GM12873 (cell line): ENCODE results near the gene PHF21B.

ENCODE experiments used
- TF ChIP-seq, protein P1 (sequence below): IDR thresholded peaks from 2 replicates; pipeline ENCODE4 v1.5.1; 2012; ENCODE audit warnings: low read depth, mild to moderate bottlenecking, moderate library complexity, low read length, control low read depth; ENCODE audit not compliant: insufficient read depth; ENCODE audit errors: missing control alignments

The PHF21B gene

DNA sequence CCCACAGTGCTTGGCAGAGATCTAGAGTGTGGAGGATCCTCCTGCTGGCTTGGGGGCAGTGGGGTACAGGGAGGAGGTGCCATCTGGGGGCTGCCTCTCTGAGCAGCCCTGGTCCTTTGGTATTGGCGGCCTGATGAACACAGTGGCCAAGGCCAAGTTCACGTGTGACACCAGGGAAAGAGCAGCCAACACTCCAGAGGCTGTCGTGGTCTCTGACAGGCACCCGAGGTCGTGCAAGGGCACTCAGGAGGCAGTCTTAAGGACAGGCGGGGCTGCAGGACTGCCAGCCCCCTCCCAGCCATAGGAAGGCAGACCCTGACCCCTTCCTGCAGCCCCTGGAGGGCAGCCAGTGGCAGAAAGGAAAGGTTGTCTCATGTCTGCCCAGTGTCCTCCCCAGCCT lies 30.7 kb downstream of the PHF21B start:
- TF ChIP-seq, protein P1, sequence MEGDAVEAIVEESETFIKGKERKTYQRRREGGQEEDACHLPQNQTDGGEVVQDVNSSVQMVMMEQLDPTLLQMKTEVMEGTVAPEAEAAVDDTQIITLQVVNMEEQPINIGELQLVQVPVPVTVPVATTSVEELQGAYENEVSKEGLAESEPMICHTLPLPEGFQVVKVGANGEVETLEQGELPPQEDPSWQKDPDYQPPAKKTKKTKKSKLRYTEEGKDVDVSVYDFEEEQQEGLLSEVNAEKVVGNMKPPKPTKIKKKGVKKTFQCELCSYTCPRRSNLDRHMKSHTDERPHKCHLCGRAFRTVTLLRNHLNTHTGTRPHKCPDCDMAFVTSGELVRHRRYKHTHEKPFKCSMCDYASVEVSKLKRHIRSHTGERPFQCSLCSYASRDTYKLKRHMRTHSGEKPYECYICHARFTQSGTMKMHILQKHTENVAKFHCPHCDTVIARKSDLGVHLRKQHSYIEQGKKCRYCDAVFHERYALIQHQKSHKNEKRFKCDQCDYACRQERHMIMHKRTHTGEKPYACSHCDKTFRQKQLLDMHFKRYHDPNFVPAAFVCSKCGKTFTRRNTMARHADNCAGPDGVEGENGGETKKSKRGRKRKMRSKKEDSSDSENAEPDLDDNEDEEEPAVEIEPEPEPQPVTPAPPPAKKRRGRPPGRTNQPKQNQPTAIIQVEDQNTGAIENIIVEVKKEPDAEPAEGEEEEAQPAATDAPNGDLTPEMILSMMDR: no peak

DNA sequence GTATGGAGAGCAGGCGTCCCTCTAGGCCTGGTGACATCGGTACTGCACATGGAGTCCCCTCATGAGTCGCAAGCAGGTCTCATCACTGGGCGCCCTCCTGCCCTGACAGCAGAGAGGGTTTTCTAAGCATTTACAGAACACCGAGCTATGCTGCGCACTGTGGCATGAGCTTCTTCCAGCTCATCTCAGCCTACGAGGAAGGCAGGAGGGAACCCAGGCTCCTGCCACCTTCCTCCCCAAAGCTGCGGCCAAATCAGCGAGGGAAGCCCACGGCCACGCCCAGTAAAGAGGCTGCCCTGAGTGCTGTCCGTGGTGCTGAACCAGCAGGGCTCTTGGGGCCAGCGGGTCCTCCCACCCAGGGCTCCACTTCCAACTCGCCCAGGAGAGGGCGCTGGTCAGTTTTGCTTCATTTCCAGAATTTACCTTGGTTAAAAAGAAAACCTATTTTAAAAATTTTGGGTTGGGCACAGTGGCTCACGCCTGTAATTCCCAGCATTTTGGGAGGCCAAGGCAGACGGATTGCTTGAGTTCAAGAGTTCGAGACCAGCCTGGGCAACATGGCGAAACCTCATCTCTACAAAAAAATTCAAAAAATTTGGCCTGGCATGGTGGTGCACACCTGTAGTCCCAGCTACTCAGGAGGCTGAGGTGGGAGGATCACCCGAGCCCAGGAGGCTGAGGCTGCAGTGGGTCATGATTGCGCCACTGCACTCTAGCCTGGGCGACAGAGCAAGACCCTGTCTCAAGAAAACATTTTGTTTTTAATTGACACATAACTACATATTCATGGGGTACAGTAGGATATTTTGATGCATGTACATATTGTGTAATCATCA lies 34.2 kb downstream of the PHF21B start:
- TF ChIP-seq, protein P1: peak; percentile 72

DNA sequence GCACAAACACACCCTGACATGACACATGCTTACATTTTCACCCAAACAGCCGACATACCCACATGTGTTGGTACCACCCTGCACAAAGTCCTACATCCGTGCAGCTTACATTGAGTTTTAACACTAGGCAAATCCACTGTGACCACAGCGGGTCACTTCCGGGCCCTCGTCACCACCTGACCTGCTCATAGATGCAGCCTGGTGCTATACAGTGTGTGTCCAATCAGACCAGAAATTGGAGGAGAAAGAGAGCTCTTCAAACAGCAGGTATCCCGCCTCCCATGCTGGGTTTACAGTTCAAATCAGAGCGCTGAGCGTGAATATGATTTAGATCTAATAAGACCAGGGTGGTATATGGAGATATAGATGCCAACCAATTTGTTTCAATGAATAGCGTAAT lies 35.4 kb downstream of the PHF21B start:
- TF ChIP-seq, protein P1: no peak

DNA sequence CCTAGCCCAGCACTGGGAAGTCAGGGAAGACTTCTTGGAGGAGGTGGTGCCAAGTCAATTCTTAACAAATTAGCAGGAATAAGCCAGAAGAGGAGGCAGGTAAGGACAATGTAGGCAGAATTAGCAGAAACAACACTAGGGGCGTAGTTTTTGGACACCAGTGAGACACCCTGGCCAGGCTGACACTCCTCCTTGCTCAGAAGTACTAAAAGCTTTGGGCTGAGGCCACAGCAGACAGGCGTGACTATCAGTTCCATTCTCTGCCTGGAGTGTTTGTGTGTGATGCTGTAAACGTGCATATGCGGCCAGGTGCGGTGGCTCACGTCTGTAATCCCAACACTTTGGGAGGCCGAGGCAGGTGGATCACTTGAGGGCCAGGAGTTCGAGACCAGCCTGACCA lies 36.0 kb downstream of the PHF21B start:
- TF ChIP-seq, protein P1: no peak

DNA sequence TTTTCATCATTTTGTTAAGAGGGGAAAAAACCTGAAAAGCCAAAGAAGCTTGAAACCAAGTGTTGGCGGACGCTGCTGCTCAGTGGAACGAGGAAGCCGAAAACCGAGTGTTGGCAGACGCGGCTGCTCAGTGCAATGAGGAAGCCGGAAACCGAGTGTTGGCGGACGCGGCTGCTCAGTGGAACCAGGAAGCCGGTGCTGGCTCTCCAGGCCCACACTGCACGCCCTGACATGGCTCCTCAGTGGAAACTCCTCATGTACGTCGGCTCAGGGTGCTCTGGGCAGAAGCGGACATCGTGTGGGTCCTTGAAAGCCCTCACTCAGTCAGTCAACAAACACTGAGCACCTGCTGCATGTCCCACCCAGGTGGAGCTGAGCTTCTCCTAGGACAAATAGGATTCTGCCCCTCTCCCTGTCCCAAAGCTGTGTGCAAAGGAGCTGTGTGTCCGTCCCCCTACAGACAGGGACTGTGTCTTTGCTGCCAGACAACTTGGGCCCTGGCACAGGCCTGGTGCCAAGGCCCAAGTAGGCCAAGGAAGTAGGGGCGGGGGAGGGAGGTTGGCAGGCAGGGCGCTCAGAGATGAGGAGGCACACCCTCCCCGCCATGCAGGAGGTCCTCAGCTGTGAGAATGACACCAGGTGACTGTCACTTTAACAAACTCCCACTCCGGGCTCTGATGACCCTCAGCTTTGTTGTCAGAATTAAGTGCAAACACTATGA lies 37.3 kb downstream of the PHF21B start:
- TF ChIP-seq, protein P1: no peak

DNA sequence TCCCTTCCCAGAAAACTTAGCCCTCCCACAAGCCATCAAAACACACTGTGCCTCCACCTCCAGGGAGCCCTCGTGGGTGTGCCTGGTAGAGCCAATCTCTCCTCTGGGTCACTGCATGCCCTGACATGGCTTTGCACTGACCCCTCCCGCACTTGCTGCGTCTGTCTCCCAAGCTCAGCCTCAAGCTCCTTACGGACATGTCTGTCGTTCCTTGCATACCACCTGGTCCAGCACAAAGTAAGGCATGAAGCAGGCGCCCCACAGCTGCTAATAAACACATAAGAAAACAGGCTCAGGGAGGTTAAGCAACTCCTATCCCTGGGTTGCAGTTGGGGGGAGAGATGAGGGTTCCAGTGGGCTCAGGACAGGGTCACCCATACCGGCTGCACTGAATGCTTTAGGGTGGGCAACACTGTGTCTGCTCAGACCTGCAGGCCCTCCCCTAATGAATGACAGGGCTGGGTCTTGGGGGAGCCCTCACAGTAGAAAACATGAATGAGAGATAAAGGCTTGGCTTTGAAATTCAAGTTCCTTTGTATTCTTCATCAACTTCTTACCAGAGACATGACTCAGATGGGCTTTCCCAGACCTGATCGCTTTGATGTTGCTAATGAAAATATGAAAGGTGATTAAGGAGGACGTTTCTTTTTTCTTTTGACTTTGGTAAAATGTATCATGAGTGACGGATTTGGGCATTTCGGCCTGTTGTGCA lies 38.0 kb downstream of the PHF21B start:
- TF ChIP-seq, protein P1: no peak

DNA sequence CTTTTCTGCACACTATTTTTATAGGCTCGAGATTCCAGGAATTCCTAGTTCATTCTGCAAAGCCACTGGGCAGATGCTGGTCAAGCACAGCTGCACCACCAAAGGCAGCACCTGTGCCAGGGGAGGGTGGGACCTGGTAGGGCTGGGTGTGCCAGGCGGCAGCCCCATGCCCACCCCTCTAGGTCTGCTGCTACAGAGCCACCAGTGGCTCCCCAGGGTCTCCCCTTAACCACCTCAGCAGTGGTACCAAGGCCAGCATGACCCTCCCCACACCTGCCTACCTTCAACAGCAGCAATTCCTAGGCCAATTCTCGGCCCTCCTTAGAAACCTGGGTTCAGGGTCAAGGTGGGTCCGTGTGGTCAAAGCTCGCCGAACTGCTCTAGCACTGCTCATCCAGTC lies 39.5 kb downstream of the PHF21B start:
- TF ChIP-seq, protein P1: no peak
